COLO668 (cell line): Measurements from ENCODE around the gene PAFAH1B2.
"Not testable (repeated sequence)": the region's sequence is repeated elsewhere in the genome, so short reads cannot be mapped to it uniquely, and the experiment has no call there.

ENCODE experiments used
- DNase-seq: peaks from one replicate; lab custom pipeline; 2025; ENCODE audit not compliant: unreplicated experiment; lab: John Stamatoyannopoulos, UW

The PAFAH1B2 gene, protein sequence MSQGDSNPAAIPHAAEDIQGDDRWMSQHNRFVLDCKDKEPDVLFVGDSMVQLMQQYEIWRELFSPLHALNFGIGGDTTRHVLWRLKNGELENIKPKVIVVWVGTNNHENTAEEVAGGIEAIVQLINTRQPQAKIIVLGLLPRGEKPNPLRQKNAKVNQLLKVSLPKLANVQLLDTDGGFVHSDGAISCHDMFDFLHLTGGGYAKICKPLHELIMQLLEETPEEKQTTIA

DNA sequence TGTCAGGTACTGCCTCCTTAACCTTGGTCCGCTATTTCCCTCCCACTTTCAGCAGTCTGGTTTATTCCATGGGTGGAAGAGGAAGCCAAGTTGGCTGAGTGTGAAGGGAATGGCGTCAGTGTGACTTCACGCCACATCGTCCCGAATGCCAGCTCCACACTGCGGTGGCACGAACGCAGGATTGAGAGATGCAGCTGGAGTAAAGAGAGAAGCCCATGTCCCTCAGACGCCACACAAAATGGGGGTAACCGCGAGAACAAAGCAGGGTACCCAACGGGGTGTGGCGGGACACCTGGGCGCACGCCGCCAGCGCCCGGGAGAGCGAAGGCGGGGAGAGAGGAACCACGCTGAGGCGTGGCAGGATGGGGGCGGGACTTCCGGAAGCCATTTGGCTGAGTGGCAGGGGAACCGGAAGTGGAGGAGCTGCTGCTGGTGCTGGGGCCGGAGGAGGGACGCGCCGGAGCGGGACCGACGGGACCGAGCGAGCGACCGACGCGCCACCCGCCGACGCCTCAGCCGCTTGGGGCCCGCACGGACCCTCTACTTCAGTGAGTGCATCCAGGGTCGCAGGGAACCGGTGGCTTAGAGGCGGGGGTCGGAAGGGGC lies at the start of gene PAFAH1B2:
TSS of gene PAFAH1B2 (plus strand) at position 417 of the 606 bp plus-strand sequence. CDS start 8,161 bp downstream, outside the sequence.
- peak; percentile 96 for DNase-seq

DNA sequence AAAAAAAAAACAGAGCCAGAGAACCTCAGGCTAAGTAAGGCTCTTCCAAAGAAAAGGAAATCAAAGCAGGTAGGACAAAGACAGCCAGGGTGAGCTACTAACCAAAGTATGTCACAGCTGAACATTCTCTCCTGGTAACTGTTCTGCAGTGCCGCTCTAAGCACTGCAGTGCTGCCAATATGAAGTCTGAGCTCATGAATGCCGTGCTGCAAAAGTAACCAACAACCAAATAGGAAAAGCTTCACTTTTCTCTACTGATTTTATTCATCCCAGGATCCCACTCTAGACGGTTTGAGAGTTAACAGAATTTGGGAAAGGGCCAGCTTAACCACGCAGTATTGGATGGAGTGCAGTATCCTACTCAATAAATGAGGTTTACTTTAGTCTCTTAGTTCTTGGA lies 49.3 kb upstream of the PAFAH1B2 start:
- no peak for DNase-seq

DNA sequence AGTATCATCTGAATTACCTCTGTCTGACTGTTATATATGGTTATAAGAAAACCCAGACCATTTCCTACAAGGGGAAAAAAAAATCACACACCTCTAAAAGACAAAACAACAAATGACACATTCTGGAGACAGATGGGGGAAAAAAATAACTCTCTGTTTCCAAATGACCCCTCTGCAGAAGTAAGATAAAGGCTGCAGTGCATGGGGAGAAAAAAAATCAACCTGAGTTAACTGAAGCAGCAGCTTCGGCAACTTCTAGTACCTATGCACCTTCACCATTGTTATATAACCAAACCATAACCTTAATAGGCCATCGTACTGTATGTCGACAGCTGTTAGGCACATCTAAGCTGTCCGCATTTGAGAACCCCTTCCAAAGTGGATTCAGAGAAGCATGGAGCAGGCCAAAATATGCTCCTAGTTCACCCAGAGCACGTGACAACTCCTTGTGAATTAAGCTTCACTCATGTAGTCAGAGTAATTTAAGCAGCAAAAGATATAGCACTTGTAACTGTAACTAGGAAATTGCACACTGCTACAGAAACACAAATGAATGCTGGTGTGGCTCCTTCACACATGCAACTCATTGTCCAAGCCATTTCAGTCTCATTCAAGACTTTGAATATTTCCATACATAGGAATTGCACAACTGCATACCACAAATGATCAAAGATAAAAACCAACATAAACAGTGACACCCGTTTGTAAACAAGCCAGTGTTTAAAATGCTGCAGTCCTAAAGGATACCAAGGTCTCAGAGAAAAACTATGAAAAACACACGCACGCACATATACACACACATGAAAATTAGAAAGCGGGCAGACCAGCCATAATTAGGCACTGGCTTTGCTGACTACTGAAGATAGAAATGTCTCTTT lies 48.6 kb upstream of the PAFAH1B2 start:
- no peak for DNase-seq

DNA sequence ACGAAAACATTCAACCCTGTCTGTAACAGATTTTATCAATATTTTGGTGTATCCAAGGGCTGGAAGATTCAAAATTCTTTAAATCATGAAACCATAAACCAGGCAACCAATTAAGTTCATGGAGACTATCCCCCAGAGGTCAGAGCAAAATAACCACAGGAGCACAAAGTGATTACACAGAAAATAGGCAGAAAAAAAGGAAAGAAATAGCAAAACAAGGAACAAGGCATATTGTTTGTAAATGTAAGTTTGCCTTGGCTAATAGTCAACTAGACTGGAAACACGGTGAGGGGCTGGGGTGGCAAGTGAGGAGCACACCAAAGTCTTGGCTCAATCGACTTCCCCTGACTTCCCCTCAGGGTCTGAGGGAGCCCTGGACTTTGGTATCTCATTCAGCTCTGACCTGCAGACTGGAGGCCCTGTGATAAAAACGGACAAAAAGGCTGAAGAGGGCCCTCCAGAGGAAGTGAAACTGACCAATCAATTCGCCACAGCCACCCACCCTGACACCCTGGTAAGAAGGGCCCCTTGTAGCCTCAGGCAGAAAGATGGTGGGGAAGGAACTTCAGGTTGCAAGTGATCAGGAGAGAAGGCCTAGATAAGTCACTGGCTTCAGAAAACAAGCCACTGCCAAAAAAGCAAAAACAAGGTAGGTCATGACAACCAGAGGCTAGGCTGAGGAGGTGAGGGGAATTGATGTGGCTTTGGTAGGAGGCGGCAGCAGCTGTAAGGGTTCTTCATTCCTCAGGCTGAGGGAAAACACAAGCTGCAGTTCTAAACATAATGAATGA lies 47.7 kb upstream of the PAFAH1B2 start:
- no peak for DNase-seq

DNA sequence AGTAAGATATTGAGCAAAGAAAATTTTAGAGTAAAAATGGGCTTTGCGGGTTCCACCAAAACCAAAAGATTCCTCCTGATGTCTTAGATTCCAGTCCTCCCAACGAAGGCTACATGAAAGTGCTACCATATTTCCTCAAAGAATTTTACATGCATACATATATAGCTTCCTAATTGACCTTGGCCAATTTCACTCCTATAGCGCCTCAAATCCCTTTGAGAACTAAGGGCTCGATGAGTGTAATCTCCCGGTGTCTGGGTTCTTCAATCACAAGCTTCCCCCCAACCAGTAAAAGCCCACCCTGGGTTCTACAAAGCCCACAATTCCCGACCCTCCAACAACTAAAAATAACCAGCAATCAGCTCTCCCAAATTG lies 47.1 kb upstream of the PAFAH1B2 start:
- DNase-seq, result no peak

DNA sequence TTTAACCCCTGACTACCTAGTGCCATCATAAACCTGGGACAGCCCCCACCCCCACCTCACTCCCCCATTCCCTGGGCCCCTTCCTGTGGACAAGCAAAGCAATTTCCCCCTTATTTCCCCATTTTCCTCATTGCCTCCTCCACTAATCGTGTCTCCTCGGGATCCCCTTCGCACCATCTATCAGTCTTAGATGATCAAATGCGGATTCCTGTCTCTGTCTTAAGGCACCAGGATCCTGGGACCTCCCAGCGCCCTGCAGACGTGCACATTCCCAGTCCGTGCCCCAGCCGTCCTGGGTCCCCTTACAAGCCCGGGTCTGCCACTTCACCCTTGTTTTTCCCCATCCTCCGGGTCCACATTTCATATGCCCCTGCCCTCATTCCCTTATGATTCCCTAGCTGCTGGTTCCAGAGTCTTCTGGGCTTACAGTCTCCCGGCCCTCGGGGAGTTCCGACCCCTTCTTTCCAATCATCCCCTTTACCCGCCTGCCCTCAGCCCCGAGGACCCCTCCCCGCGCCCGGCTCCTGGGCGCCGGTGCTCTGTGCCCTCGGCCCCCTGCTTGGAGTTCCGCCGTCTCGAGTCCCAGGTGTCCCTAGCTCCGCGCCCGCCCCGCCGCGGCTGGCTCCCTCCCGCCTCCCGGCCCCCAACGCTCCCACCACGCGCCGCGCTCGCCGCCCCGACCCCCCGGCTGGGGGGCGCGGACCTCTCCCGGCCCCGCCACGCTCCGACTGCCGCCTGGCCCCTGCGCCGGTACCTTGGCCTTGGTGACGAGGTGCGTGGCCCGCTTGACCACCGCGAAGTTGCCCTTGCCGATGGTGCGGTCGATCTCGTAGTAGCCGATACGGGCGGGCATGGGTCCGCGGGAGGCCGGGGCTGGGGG lies 46.5 kb upstream of the PAFAH1B2 start:
- DNase-seq, result peak; percentile 59

DNA sequence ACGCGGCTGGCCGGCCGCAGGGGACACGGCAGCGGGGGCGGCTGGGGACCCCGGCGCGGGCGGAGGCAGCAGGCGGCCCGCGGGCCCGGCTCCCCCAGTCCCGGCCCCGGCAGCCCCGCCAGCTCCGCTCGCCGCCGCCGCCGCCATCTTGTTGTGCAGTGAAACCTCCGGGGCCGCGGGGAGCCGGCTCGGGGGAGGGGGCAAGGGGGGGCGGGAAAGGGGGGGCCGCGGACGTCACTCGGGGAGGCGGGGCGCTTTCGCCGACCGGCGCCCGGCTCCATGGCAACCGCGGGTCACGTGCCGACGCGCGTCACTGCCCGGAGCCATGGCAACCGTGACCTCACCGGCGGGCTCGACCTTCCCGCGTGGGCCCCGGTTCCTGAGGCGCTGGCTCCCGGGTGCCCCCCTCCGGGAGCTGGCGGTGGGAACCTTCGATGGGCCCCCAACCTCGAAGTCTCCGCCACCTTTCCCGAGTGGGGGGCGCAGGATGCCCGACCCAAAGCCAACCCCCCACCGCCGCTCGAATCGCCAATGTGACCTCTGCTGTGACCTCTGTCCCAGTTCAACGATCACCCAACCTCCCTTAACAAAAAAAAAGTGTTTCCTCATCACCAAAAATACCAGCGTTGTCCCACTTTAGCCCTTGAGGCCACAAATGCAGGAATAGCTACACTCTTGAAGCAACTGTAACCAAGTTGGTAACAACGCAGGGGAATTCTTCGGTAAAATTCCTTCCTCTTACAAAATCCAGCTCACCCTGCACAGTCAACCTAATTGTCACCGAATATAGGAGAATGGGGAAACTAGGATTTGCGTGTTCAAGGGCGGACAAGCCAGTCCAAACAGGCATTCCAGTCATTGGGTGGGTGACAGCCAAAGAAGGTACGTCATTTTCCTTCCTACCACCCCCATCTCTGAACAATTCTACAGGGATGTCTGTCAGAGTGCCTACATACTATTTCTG lies 45.5 kb upstream of the PAFAH1B2 start, which contains the start of gene SIK3:
TSS of gene SIK3 (minus strand) at position 160 of the 964 bp plus-strand sequence. CDS start at position 147, 13 bp downstream.
- DNase-seq, result peak; percentile 98

DNA sequence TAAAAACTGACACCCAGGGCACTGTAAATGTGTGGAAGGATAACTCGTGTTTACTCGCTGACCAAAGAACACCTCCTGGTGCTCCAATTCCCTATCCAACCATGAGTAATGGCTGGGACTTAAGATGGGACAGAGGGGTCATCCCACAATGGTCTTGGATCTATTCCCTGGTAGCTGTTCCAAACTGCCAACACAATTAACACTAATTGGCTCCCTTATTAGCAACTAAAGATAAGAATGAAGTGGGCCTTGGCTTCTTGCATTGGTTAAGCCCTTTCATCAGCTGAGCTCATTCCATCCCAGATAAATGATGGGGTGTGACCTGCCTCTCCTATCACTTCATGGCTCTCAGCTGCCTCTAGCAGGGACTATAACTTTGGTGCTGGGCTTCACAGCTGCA lies 44.4 kb upstream of the PAFAH1B2 start:
- DNase-seq, result no peak

DNA sequence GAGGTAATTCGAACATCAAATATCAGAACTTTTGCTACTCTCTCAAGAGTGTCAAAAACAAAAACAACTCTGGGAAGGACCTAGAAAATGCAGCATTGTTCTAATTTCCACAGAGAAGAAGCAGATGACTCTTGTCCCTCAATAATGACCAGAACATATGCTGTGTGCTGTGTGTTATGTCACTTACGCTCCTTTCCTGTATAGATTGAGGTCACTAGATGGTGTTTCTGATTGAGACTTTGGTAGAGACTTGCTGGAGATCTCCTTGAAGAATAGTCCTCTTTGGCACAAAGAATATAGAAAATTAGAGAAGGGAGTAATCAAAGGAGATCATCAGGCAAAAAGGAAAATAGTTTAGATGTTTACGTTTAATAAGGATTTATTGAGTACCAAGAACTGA lies 43.5 kb upstream of the PAFAH1B2 start:
- DNase-seq, result no peak

DNA sequence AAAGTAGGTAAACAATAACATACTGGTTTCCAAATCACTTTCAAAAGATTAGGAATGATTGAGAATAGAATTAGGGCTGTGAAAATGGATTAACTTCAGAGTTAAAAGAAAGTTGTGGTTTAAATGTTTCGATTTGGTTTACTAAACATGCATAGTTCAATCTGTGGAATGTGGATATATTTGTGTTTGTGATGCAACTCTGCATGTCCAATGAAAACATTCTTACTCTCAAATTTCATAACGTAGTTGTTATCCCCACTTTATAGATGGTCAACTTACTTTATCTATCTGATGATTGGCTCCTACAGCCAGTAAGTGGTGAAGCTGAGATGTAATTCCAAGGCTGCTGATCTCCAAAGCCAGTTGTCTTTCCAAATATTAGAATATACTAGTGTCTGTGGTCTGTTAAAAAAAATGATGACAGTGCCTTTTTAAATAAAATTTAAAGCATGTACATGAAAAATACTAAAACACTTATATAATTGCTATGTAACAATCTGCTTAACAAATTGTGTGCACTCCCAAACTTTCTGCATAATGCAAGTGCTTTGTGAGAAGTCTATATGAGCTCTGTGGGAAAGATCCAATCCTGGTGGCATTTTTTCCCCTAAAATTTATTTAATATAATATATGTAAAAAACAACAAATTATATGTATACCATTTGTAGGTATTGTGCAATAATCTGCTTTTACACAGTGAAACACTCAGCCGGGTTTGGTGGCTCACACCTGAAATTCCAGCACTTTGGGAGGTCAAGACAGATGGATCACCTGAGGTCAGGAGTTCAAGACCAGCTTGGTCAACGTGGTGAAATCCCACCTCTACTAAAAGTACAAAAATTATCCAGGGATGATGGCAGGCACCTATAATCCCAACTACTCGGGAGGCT lies 36.1 kb upstream of the PAFAH1B2 start:
- no peak for DNase-seq

DNA sequence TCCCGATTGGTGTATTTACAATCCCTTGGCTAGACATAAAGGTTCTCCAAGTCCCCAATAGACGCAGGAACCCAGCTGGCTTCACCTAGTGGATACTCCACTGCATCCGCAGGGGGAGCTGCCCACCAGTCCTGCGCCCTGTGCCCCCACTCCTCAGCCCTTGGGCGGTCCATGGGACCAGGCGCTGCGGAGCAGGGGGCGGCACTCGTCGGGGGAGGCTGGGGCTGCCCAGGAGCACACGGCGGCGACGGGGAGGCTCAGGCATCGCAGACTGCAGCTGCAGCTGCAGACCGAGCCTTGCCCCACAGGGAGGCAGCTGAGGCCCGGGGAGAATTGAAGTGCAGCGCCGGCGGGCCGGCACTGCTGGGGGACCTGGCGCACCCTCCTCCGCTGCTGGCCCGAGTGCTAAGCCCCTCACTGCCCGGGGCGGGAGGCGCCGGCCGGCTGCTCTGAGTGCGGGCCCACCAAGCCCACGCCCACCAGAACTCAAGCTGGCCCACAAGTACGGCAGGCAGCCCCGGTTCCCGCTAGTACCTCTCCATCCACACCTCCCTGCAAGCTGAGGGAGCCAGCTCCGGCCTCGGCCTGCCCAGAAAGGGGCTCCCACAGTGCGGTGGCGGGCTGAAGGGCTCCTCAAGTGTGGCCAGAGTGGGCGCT lies 33.7 kb upstream of the PAFAH1B2 start:
- DNase-seq, result no peak

DNA sequence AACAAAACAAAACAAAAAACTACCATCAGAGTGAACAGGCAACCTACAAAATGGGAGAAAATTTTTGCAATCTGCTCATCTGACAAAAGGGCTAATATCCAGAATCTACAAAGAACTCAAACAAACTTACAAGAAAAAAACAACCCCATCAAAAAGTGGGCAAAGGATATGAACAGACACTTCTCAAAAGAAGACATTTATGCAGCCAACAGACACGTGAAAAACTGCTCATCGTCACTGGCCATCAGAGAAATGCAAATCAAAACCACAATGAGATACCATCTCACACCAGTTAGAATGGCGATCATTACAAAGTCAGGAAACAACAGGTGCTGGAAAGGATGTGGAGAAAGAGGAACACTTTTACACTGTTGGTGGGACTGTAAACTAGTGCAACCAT lies 31.6 kb upstream of the PAFAH1B2 start:
- not testable (repeated sequence) for DNase-seq

DNA sequence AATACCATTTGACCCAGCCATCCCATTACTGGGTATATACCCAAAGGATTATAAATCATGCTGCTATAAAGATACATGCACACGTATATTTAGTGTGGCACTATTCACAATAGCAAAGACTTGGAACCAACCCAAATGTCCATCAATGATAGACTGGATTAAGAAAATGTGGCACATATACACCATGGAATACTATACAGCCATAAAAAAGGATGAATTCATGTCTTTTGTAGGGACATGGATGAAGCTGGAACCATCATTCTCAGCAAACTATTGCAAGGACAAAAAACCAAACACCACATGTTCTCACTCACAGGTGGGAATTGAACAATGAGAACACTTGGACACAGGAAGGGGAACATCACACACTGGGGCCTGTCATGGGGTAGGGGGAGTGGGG lies 31.1 kb upstream of the PAFAH1B2 start:
- DNase-seq, result not testable (repeated sequence)

DNA sequence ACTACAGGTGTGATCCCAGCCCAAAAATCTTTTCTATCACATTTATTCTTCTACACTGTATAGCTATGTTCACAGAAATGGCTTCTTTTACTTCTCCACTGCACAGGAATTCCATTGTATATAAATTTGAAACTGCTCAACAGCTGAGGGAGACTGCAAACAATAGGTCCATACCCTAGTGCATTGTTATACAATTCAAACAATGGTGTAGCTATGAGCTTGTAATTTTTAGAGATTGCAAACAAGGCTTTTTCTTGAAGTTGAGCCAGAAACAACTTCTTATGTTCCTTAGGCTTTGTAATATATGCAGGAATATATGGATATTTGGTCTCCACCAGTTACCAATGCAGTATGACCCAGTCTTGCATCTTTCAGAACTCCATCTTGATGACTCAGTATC lies 26.4 kb upstream of the PAFAH1B2 start:
- no peak for DNase-seq

DNA sequence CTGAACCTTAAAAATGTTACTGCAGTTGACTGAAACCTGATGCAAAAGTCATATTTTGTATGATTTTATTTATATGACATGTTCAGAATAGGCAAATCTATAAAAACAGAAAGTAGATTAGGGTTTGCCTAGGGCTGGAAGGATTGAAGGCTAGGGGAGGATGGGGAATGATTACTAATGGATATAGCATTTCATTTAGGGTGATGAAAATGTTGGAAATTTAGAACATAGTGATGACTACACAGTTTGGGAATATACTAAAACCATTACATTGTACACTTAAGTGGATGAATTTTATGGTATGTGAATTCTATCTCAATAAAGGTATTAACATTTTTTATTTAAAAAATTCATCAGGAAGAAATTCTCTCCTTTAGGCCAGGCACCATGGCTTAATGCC lies 22.9 kb upstream of the PAFAH1B2 start:
- no peak for DNase-seq

DNA sequence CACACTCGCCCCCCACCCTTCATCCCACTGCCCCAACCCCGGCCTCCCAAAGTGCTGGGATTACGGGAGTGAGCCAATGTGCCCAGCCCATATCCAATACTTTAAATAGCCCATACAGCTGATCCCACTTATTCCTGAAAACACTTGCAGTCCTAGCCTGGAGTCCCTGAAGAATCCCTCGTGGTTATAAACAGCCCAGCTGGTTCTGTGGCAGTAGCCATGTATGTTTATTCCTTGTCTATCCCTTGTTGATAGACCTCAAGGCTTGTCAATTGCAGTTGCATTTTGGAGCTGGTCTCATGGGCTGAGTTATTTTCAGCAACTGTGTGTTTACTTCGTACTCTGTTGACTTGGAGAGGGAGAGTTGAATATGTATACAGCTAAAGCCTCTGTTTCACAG lies 21.5 kb upstream of the PAFAH1B2 start:
- DNase-seq, result no peak

DNA sequence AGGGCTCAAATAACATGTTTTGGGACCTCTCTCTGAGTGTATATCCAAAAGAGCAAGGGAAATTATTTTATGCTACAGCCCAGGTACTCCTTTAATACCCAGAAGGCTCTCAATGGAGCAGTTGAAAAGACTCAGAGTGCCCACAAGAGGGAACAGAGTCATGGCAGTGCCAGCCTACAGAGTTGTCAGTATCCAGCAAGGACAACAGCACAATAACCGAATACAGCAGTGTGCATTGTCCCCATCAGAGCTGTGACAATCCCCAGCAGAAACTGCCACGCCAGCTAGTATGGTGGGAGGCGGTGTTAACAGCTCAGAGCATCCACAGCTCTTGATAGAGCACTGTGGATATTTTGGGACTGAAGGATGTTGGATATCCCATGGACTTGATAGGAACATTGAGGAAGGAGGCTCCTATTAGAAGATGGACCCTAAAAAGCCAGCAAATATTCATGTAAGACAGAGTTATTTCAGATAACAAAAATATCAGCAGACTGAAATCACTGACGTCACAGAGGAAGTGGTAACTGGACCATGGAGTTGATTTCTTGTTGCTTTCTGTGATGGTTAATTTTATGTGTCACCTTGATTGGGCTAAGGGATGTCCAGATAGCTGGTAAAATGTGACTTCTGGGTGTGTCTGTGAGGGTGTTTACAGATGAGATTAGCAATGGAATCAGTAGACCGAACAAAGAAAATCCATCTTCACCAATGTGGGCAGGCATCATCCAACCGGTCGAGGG lies 17.7 kb upstream of the PAFAH1B2 start:
- DNase-seq, result no peak
